H1 (cell line): Measurements from ENCODE around the gene P2RY8.

ENCODE experiments used
- CTBP2 ChIP-seq: IDR thresholded peaks from 2 replicates; pipeline ENCODE4 v1.7.0; 2011; ENCODE audit warnings: borderline replicate concordance, mild to moderate bottlenecking, moderate library complexity, mixed read lengths, low read length; ENCODE audit not compliant: insufficient read depth, insufficient read length
- CTCF ChIP-seq, 3 experiments: IDR thresholded peaks; 1 replicate in 2 of 3; 2 replicates in 1 of 3; pipeline versions ENCODE4 v1.5.1 to v1.6.1; 2011; ENCODE audit warnings: low read length in 3 of 3, mild to moderate bottlenecking in 3 of 3, inconsistent platforms in 2 of 3, low read depth in 1 of 3, moderate library complexity in 1 of 3; ENCODE audit not compliant: insufficient read depth in 1 of 3; ENCODE audit errors: control extremely low read depth in 1 of 3
- JUND ChIP-seq: IDR thresholded peaks from 2 replicates; pipeline ENCODE4 v1.6.1; 2011; ENCODE audit warnings: mild to moderate bottlenecking, improper control_type of control experiment, low read length
- SP1 ChIP-seq: IDR thresholded peaks from 2 replicates; pipeline ENCODE4 v1.6.1; 2011; ENCODE audit warnings: low read depth, low read length

- TF ChIP-seq CTCF (IDR thresholded peaks at IDR 0.05; ENCODE audit: control extremely low read depth in 1 of 3, insufficient read depth in 1 of 3, low read depth in 1 of 3, low read length in 3 of 3), result no peak
- TF ChIP-seq CTBP2, result no peak
- TF ChIP-seq JUND, result no peak
- no peak for TF ChIP-seq SP1
These were observed 101.6 kb downstream of the P2RY8 start for GRCh38 chrX:1435241-1435895.
